ENCODE results near the gene COL5A3. TPM values are rescaled to one million over a fixed set of nuclear protein-coding genes. Genes with fewer than 3 reads are reported as not detected.

Gene COL5A3
- total and polyA plus RNA-seq, 3 donors from 2014 or later = 5.5 to 7.6 (median 7.0) TPM

- Histone ChIP-seq H3K4me1 (no peaks in the 10 kb centered on the region), H3K4me3 (no peak overlapping the region), H3K9me3 (no peaks in the 10 kb centered on the region), H3K36me3 (ENCODE audit: low read depth, missing control alignments) (no peaks in the 10 kb centered on the region), H3K27ac (no peak overlapping the region), H3K27me3 (no peaks in the 10 kb centered on the region)
- WGBS, 2 donors = 77 to 94% methylated on average over 2 to 8 of the region's 8 CpGs
- DNase-seq = no peak
- intact Hi-C loops (cut with DNase I; ENCODE audit: low total_unique reads) = no loop called here
- TF ChIP-seq CTCF (IDR thresholded peaks at IDR 0.05) = no peak
- TF ChIP-seq POLR2A (IDR thresholded peaks at IDR 0.05) = no peak
These were observed 41.2 kb downstream of the COL5A3 start for GRCh38 chr19:9968820-9969687.

GRCh38 chr19:9967326-9967725, 43.0 kb downstream of the COL5A3 start:
- TF ChIP-seq POLR2A (IDR thresholded peaks at IDR 0.05) = no peak
- no peak for TF ChIP-seq CTCF (IDR thresholded peaks at IDR 0.05)
- H3K27ac ChIP-seq = no peak overlapping the region
- no peaks in the 10 kb centered on the region for H3K9me3 ChIP-seq
- H3K4me1 ChIP-seq = no peaks in the 10 kb centered on the region
- DNase-seq = no peak
- 67% methylated on average over 4 of the region's 4 CpGs; no CpG with 5 or more reads in 1 of the 2 donors for WGBS, 2 donors
- H3K4me3 ChIP-seq = no peak overlapping the region
- no peaks in the 10 kb centered on the region for H3K36me3 ChIP-seq (ENCODE audit: low read depth, missing control alignments)
- H3K27me3 ChIP-seq = no peaks in the 10 kb centered on the region
- intact Hi-C loops (cut with DNase I; ENCODE audit: low total_unique reads) = no loop called here

- Histone ChIP-seq H3K4me1 (no peaks in the 10 kb centered on the region), H3K4me3 (no peak overlapping the region), H3K9me3 (no peaks in the 10 kb centered on the region), H3K27me3 (no peaks in the 10 kb centered on the region), H3K36me3 (ENCODE audit: low read depth, missing control alignments) (no peaks in the 10 kb centered on the region), H3K27ac (no peak overlapping the region)
- TF ChIP-seq POLR2A (IDR thresholded peaks at IDR 0.05) = no peak
- no peak for TF ChIP-seq CTCF (IDR thresholded peaks at IDR 0.05)
- intact Hi-C loops (cut with DNase I; ENCODE audit: low total_unique reads) = no loop called here
- WGBS, 2 donors = 31 to 34% methylated on average over 12 to 19 of the region's 29 CpGs
- DNase-seq = no peak
These were observed 43.9 kb downstream of the COL5A3 start for GRCh38 chr19:9966448-9966847.

- Histone ChIP-seq H3K36me3 (ENCODE audit: low read depth, missing control alignments) (no peaks in the 10 kb centered on the region), H3K27me3 (no peaks in the 10 kb centered on the region), H3K4me3 (no peak overlapping the region), H3K9me3 (no peaks in the 10 kb centered on the region), H3K4me1 (no peaks in the 10 kb centered on the region), H3K27ac (no peak overlapping the region)
- intact Hi-C loops (cut with DNase I; ENCODE audit: low total_unique reads) = no loop called here
- TF ChIP-seq CTCF (IDR thresholded peaks at IDR 0.05) (no peak), POLR2A (IDR thresholded peaks at IDR 0.05) (no peak)
- DNase-seq = no peak
- 27 to 68% methylated on average over 14 of the region's 14 CpGs for WGBS, 2 donors
These were observed 44.3 kb downstream of the COL5A3 start for GRCh38 chr19:9966024-9966423.

Measured in testis (tissue), 3 donors.